H1 (cell line): ENCODE measurements around the gene FAM120B. TPM values are rescaled to one million over a fixed set of nuclear protein-coding genes. Genes with fewer than 3 reads are reported as not detected.

ENCODE experiments used
- ATF2 ChIP-seq: IDR thresholded peaks from 2 replicates; pipeline ENCODE4 v1.6.1; 2012; ENCODE audit warnings: low read length, inconsistent platforms
- BACH1 ChIP-seq: IDR thresholded peaks from 2 replicates; pipeline ENCODE4 v1.6.1; 2012; ENCODE audit warnings: low read length, improper control_type of control experiment
- CBX8 ChIP-seq: fragments of 300-800, 300-1000 bp; sonication (generic); IDR thresholded peaks from 2 replicates; pipeline ENCODE4 v1.7.1; 2016; ENCODE audit warnings: low read depth, low read length, borderline replicate concordance
- CHD7 ChIP-seq: fragments of 300-600 bp; sonication (generic); IDR thresholded peaks from 2 replicates; pipeline ENCODE4 v1.7.1; 2012; ENCODE audit warnings: low read length, moderate library complexity, mild to moderate bottlenecking, inconsistent platforms; ENCODE audit not compliant: insufficient replicate concordance
- KDM4A ChIP-seq: IDR thresholded peaks from one replicate; pipeline ENCODE4 v1.7.1; 2012; ENCODE audit warnings: low read depth, mild to moderate bottlenecking, moderate library complexity, low read length, inconsistent platforms; ENCODE audit not compliant: severe bottlenecking
- SIN3A ChIP-seq, 2 experiments: IDR thresholded peaks in 1 of 2; conservative IDR thresholded peaks in 1 of 2; 2 replicates each; pipeline ENCODE4 v1.6.1; 2011 to 2012; ENCODE audit warnings: low read length in 2 of 2, improper control_type of control experiment in 1 of 2, low read depth in 1 of 2, mild to moderate bottlenecking in 1 of 2
- SIRT6 ChIP-seq: IDR thresholded peaks from one replicate; pipeline ENCODE4 v1.7.1; 2012; ENCODE audit warnings: low read length, inconsistent platforms
- SUZ12 ChIP-seq: fragments of 200-600 bp; sonication (generic); IDR thresholded peaks from 2 replicates; pipeline ENCODE4 v1.6.1; 2012; ENCODE audit warnings: mild to moderate bottlenecking, inconsistent platforms, low read length, moderate library complexity, mixed read lengths
- polyA plus RNA-seq, 7 experiments: library from polyadenylated mRNA; depleted of rRNA in 3 of 7; stranded (reverse) in 5 of 7; unstranded in 2 of 7; fragments of >200 nt in 5 of 7; fragments of 200-250 nt in 2 of 7; gene quantifications; 1 replicate in 5 of 7; 2 replicates in 1 of 7; 4 replicates in 1 of 7; pipeline versions ENCODE4 v1.2.1 to v1.2.3, GENCODE V29; 2011 to 2013; ENCODE audit warnings: missing spikeins in 2 of 7, mixed read lengths in 2 of 7
- total RNA-seq: library from RNA; stranded (reverse); fragmentation: NEBNext Ultra II Directional; extraction: Animal tissue kit (Norgen Biotek cat#: 25700); gene quantifications from 2 replicates; pipeline ENCODE4 v1.2.1, GENCODE V29; 2021

The FAM120B gene
- total and polyA plus RNA-seq, 2 of the 8 experiments (the other 6 are each of a cell fraction or from before 2014, with no cell fraction given), result 5.1 to 12.5 TPM

- TF ChIP-seq CHD7 (no peak), BACH1 (no peak), SUZ12 (no peak), SIRT6 (no peak), SIN3A (conservative IDR thresholded peaks at IDR 0.05 in 1 of 2, IDR thresholded peaks at IDR 0.05 in 1 of 2; ENCODE audit: low read depth in 1 of 2, low read length in 2 of 2) (no peak), CBX8 (no peak), ATF2 (no peak), KDM4A (no peak)
These were observed 23.1 kb upstream of the FAM120B start (continued) for GRCh38 chr6:170283212-170284081.
